ENCODE results near the gene CDH4.

CDH4 gene

GRCh38 chr20:61346996-61347395 is 94.9 kb downstream of the CDH4 start:
- TF ChIP-seq, protein P1, sequence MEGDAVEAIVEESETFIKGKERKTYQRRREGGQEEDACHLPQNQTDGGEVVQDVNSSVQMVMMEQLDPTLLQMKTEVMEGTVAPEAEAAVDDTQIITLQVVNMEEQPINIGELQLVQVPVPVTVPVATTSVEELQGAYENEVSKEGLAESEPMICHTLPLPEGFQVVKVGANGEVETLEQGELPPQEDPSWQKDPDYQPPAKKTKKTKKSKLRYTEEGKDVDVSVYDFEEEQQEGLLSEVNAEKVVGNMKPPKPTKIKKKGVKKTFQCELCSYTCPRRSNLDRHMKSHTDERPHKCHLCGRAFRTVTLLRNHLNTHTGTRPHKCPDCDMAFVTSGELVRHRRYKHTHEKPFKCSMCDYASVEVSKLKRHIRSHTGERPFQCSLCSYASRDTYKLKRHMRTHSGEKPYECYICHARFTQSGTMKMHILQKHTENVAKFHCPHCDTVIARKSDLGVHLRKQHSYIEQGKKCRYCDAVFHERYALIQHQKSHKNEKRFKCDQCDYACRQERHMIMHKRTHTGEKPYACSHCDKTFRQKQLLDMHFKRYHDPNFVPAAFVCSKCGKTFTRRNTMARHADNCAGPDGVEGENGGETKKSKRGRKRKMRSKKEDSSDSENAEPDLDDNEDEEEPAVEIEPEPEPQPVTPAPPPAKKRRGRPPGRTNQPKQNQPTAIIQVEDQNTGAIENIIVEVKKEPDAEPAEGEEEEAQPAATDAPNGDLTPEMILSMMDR (IDR thresholded peaks at IDR 0.05; ENCODE audit: control extremely low read depth, extremely low read depth, low read depth, missing control alignments) = no peak
- ChIA-PET POLR2A (no interaction called here), CTCF (no interaction called here)
- no peak for DNase-seq (ENCODE audit: extremely low spot score)

DNA sequence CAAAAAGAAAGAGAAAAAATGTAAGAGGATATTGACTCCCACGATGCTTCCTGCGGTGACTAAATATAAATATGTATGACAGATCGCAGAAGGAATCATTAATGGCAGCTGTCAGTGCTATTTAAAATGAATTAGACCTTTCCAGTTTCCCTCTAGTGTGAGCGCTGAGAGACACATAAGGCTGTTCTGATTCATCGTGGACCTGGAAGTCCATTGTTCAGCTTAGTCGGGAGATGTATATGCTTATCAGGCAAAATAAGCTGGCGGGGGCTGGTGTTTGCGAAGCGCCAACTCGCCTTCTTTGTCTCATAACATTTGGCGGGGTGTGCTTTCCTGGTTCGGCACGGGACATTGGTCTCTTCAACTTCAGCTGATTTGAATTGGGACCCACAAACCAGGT is 95.4 kb downstream of the CDH4 start:
- POLR2A ChIA-PET = no interaction called here
- DNase-seq (ENCODE audit: extremely low spot score) = no peak
- TF ChIP-seq, protein P1 (IDR thresholded peaks at IDR 0.05; ENCODE audit: control extremely low read depth, extremely low read depth, low read depth, missing control alignments) = no peak
- CTCF ChIA-PET = no interaction called here

- POLR2A ChIA-PET = no interaction called here
These were observed 97.5 kb downstream of the CDH4 start for GRCh38 chr20:61349447-61350165.

GRCh38 chr20:61350500-61351250 is 98.6 kb downstream of the CDH4 start:
- no peak for DNase-seq (ENCODE audit: extremely low spot score)
- ChIA-PET CTCF (no interaction called here), POLR2A (no interaction called here)
- TF ChIP-seq, protein P1 (IDR thresholded peaks at IDR 0.05; ENCODE audit: control extremely low read depth, extremely low read depth, low read depth, missing control alignments) = no peak

More at GRCh38 chr20:61349447-61350165, 97.5 kb downstream of the CDH4 start:
- CTCF ChIA-PET = interaction anchor here (1.4 kb wide), 1 partner anchor 12 kb away, joined by 3 read pairs; no protein-coding TSS in a partner anchor
- TF ChIP-seq, protein P1 (IDR thresholded peaks at IDR 0.05; ENCODE audit: control extremely low read depth, extremely low read depth, low read depth, missing control alignments) = no peak
- DNase-seq (ENCODE audit: extremely low spot score) = no peak

DNA sequence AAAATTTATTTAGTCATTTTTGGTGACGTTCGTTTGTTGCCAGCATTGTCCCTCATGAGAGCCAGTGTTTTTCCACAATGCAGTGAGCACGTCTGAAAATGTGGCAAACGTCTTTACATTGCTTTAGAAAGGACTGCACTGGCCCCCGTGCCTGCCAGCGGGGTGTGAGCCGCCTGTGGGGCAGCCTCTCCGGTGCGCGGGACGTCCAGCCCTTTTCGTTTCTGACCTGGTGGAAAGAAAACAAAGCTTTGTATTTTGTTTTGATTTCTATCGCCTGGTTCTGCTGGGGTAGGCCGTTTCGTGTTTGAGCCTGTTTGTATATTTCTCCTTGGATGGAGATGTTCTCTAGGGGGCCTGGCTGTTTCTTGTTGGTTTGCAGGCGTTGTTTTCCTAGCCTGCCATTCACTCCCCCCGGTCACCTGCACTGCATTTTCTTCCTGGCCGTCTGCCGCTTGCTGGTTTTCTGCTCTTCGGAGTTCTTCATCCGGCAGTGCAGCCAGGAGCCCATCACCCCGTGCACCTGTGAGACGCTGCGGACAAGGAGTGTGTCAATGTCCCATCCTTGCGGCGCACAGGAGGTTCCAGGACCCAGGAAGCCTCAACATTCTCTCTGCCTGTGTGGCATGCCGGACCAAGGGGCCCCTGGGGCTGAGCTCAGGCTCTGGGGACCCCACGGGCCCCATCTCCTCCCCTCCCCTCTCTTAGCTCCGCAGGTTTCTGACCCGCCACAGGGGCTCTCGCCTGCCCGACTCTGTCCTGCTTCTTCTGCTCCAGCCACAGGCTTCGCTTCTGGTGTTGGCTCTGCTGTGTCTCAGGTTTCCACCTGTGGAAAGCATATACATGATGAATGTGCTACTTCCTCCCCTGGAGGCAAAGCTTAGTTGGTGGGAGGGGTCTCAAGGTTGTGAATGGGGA is 100.5 kb downstream of the CDH4 start:
- ChIA-PET POLR2A (no interaction called here), CTCF (no interaction called here)
- TF ChIP-seq, protein P1 (IDR thresholded peaks at IDR 0.05; ENCODE audit: control extremely low read depth, extremely low read depth, low read depth, missing control alignments) = no peak
- no peak for DNase-seq (ENCODE audit: extremely low spot score)
